ENCODE results near the gene MRM2.

The MRM2 gene

GRCh38 chr7:2219136-2219535 is 22.9 kb downstream of the MRM2 start:
- CTCF ChIA-PET: no interaction called here
- no peaks in the 10 kb centered on the region for H3K4me1 ChIP-seq (ENCODE audit: control insufficient read depth, insufficient read depth, low read length)
- no peak overlapping the region for H3K4me3 ChIP-seq (ENCODE audit: low read depth, low read length)
- POLR2A ChIA-PET: no interaction called here
- no peak overlapping the region for H3K27ac ChIP-seq (ENCODE audit: extremely low read depth, low read depth, low read length)
- no peaks in the 10 kb centered on the region for H3K9me3 ChIP-seq (ENCODE audit: control insufficient read depth, insufficient read depth, low read depth, low read length)
- H3K36me3 ChIP-seq (ENCODE audit: control insufficient read depth in 2 of 2, insufficient read depth in 1 of 2, low read length in 2 of 2): peaks cover 4 to 81% of the 10 kb centered on the region in 2 experiments; a peak in 2 of 3 replicates
- TF ChIP-seq ZNF549 (tag by site-specific recombination; IDR thresholded peaks at IDR 0.05) (no peak), WT1 (tag by site-specific recombination; IDR thresholded peaks at IDR 0.05) (no peak), MYNN (tag by site-specific recombination; IDR thresholded peaks at IDR 0.05; ENCODE audit: borderline replicate concordance) (no peak), ZNF274 (IDR thresholded peaks at IDR 0.05; ENCODE audit: low read length) (no peak), ZNF274 (tag by site-specific recombination; IDR thresholded peaks at IDR 0.05; ENCODE audit: borderline replicate concordance) (no peak), MEIS1 (CRISPR knock-in tag; IDR thresholded peaks at IDR 0.05; ENCODE audit: borderline replicate concordance) (no peak), ZNF610 (tag by site-specific recombination; IDR thresholded peaks at IDR 0.05; ENCODE audit: borderline replicate concordance) (no peak), GLIS1 (tag by site-specific recombination; IDR thresholded peaks at IDR 0.05) (no peak), PRDM1 (tag by site-specific recombination; IDR thresholded peaks at IDR 0.05) (no peak), AEBP2 (tag by site-specific recombination; IDR thresholded peaks at IDR 0.05; ENCODE audit: borderline replicate concordance) (no peak), ZNF16 (tag by site-specific recombination; IDR thresholded peaks at IDR 0.05; ENCODE audit: low read depth) (no peak), KLF9 (tag by site-specific recombination; IDR thresholded peaks at IDR 0.05; ENCODE audit: low read depth) (no peak), ZNF391 (tag by site-specific recombination; IDR thresholded peaks at IDR 0.05; ENCODE audit: borderline replicate concordance, low read depth) (no peak)

GRCh38 chr7:2218444-2218785 is 23.6 kb downstream of the MRM2 start:
- no peak overlapping the region for H3K4me3 ChIP-seq (ENCODE audit: low read depth, low read length)
- ChIA-PET CTCF (no interaction called here), POLR2A (no interaction called here)
- no peaks in the 10 kb centered on the region for H3K4me1 ChIP-seq (ENCODE audit: control insufficient read depth, insufficient read depth, low read length)
- TF ChIP-seq ZFHX2 (tag by site-specific recombination; conservative IDR thresholded peaks at IDR 0.05) (no peak), ZNF670 (tag by site-specific recombination; IDR thresholded peaks at IDR 0.05; ENCODE audit: low read depth) (no peak), REPIN1 (tag by site-specific recombination; IDR thresholded peaks at IDR 0.05; ENCODE audit: low read depth) (no peak), ZNF776 (tag by site-specific recombination; IDR thresholded peaks at IDR 0.05; ENCODE audit: borderline replicate concordance) (no peak), ZNF23 (tag by site-specific recombination; IDR thresholded peaks at IDR 0.05; ENCODE audit: borderline replicate concordance) (no peak), ZNF140 (tag by site-specific recombination; IDR thresholded peaks at IDR 0.05) (no peak), BCL11B (tag by site-specific recombination; IDR thresholded peaks at IDR 0.05; ENCODE audit: low read depth) (no peak)
- H3K9me3 ChIP-seq (ENCODE audit: control insufficient read depth, insufficient read depth, low read depth, low read length): no peaks in the 10 kb centered on the region
- no peak overlapping the region for H3K27ac ChIP-seq (ENCODE audit: extremely low read depth, low read depth, low read length)
- peaks cover 4 to 81% of the 10 kb centered on the region in 2 experiments; a peak in 2 of 3 replicates for H3K36me3 ChIP-seq (ENCODE audit: control insufficient read depth in 2 of 2, insufficient read depth in 1 of 2, low read length in 2 of 2)

GRCh38 chr7:2217716-2218443 is 24.1 kb downstream of the MRM2 start:
- ChIA-PET CTCF (interaction anchor here (0.6 kb wide), 2 partner anchors 265 to 739 kb away, joined by 3 read pairs; no protein-coding TSS in a partner anchor), POLR2A (no interaction called here)
- H3K9me3 ChIP-seq (ENCODE audit: control insufficient read depth, insufficient read depth, low read depth, low read length): no peaks in the 10 kb centered on the region
- H3K4me1 ChIP-seq (ENCODE audit: control insufficient read depth, insufficient read depth, low read length): no peaks in the 10 kb centered on the region
- TF ChIP-seq PRDM1 (tag by site-specific recombination; IDR thresholded peaks at IDR 0.05): no peak
- no peak for TF ChIP-seq ZNF624 (tag by site-specific recombination; IDR thresholded peaks at IDR 0.05)
- no peak for TF ChIP-seq ZNF544 (tag by site-specific recombination; IDR thresholded peaks at IDR 0.05)
- no peak for TF ChIP-seq ZNF121 (tag by site-specific recombination; IDR thresholded peaks at IDR 0.05)
- TF ChIP-seq ZNF670 (tag by site-specific recombination; IDR thresholded peaks at IDR 0.05; ENCODE audit: low read depth): no peak
- TF ChIP-seq ZNF175 (tag by site-specific recombination; IDR thresholded peaks at IDR 0.05): no peak
- no peak for TF ChIP-seq ZNF677 (tag by site-specific recombination; IDR thresholded peaks at IDR 0.05)
- no peak for TF ChIP-seq ZFP37 (tag by site-specific recombination; IDR thresholded peaks at IDR 0.05)
- TF ChIP-seq ZNF19 (tag by site-specific recombination; IDR thresholded peaks at IDR 0.05; ENCODE audit: low read depth): no peak
- peaks cover 4 to 81% of the 10 kb centered on the region in 2 experiments; a peak in 2 of 3 replicates for H3K36me3 ChIP-seq (ENCODE audit: control insufficient read depth in 2 of 2, insufficient read depth in 1 of 2, low read length in 2 of 2)
- H3K27ac ChIP-seq (ENCODE audit: extremely low read depth, low read depth, low read length): no peak overlapping the region
- no peak overlapping the region for H3K4me3 ChIP-seq (ENCODE audit: low read depth, low read length)
